PFSK-1 (cell line): ENCODE results near the gene SMC5.

ENCODE experiments used
- POLR2AphosphoS5 ChIP-seq: IDR thresholded peaks from 2 replicates; pipeline ENCODE4 v1.6.1; 2012; ENCODE audit warnings: low read depth, mild to moderate bottlenecking, control low read depth, low read length, moderate library complexity
- REST ChIP-seq, 2 experiments: IDR thresholded peaks; 2 replicates each; pipeline versions ENCODE4 v1.6.1 to v1.8.0; 2011 to 2012; ENCODE audit warnings: low read depth in 2 of 2, low read length in 2 of 2, control low read depth in 1 of 2, inconsistent platforms in 1 of 2, mild to moderate bottlenecking in 1 of 2, moderate library complexity in 1 of 2; ENCODE audit not compliant: insufficient read depth in 1 of 2
- TAF1 ChIP-seq: IDR thresholded peaks from 2 replicates; pipeline ENCODE4 v1.6.1; 2012; ENCODE audit warnings: low read length, control low read depth, borderline replicate concordance; ENCODE audit not compliant: insufficient read depth

GRCh38 chr9:70256123-70256551 is 2.6 kb upstream of the SMC5 start:
- TF ChIP-seq REST (IDR thresholded peaks at IDR 0.05; ENCODE audit: insufficient read depth in 1 of 2, low read depth in 2 of 2, low read length in 2 of 2) = no peak
- TF ChIP-seq POLR2AphosphoS5 = no peak
- no peak for TF ChIP-seq TAF1
